Measurements from ENCODE around the gene ENTHD1. TPM values are rescaled to one million over a fixed set of nuclear protein-coding genes. Genes with fewer than 3 reads are reported as not detected.

Gene ENTHD1
- total RNA-seq, 1 donor from 2014 or later, result not detected

DNA sequence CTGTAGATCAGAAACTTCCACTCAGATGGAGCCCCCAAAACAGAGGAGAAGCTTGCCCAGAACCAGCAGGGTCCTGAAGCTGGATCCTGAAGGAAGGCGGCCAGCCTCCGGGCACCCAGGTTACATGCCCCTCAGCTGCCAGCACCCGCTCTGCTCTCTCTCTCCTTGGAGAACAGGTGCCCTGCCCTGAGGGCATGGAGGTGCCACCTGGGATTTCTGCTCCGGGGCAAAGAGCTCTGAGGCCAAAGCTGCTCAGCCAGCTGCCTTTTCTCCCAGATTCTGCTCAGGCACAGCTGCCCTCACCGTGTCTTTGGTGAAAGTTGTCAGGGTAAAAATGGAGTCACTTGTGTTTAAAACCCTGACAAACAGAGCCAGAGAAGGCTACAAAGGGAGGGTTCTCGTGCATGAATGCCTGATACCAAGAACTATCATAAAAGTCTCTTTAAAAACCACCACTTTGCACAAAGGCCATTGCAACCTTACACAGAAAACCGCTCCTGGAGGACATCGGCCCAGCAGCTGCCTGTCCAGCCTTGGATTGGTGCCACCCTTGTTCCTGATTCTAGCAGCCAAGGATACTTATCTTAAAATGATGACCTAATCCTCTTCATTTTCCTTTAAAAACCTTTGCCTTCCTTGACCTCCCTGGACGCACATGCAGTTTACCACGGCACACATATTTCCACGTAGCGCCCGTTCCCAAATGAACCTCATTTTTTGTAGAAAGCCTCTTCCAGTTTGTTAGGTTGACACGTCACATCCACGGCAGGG lies 183.0 kb downstream of the ENTHD1 start:
- Mint-ChIP-seq H3K4me3 (ENCODE audit: unreplicated experiment) (no peak overlapping the region), H3K4me1 (ENCODE audit: low read depth) (no peaks in the 10 kb centered on the region), H3K27me3 (ENCODE audit: low read depth) (peaks cover 41% of the 10 kb centered on the region), H3K9me3 (ENCODE audit: low read depth) (no peaks in the 10 kb centered on the region), H3K36me3 (ENCODE audit: low read depth) (no peaks in the 10 kb centered on the region), H3K27ac (ENCODE audit: unreplicated experiment) (no peak overlapping the region)
- DNase-seq (ENCODE audit: low spot score), result no peak
- TF ChIP-seq, protein P1, sequence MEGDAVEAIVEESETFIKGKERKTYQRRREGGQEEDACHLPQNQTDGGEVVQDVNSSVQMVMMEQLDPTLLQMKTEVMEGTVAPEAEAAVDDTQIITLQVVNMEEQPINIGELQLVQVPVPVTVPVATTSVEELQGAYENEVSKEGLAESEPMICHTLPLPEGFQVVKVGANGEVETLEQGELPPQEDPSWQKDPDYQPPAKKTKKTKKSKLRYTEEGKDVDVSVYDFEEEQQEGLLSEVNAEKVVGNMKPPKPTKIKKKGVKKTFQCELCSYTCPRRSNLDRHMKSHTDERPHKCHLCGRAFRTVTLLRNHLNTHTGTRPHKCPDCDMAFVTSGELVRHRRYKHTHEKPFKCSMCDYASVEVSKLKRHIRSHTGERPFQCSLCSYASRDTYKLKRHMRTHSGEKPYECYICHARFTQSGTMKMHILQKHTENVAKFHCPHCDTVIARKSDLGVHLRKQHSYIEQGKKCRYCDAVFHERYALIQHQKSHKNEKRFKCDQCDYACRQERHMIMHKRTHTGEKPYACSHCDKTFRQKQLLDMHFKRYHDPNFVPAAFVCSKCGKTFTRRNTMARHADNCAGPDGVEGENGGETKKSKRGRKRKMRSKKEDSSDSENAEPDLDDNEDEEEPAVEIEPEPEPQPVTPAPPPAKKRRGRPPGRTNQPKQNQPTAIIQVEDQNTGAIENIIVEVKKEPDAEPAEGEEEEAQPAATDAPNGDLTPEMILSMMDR (IDR thresholded peaks at IDR 0.05), result no peak

DNA sequence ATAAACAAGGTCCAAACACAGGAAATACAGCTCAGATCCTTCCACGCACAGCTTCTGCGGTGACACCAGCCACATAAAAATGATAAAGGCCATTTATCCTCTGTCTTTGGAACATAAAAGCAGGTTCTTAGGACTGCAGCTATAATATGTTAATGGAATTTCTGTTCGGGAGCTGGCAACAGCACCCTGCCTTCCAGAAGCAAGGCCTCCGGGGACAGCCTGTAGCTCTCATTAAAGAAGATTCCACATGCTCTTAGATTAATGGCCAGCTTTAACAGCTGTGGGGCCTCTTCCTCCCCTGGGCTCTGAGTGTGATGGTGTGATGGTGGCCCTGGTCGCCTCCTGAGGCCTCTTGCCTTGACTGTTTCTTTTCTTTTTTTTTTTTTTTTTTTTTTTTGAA lies 185.7 kb downstream of the ENTHD1 start:
- Mint-ChIP-seq H3K9me3 (ENCODE audit: low read depth) (no peaks in the 10 kb centered on the region), H3K4me1 (ENCODE audit: low read depth) (no peaks in the 10 kb centered on the region), H3K27ac (ENCODE audit: unreplicated experiment) (no peak overlapping the region), H3K4me3 (ENCODE audit: unreplicated experiment) (no peak overlapping the region), H3K27me3 (ENCODE audit: low read depth) (peaks cover 32% of the 10 kb centered on the region), H3K36me3 (ENCODE audit: low read depth) (no peaks in the 10 kb centered on the region)
- TF ChIP-seq, protein P1 (IDR thresholded peaks at IDR 0.05), result no peak
- no peak for DNase-seq (ENCODE audit: low spot score)

DNA sequence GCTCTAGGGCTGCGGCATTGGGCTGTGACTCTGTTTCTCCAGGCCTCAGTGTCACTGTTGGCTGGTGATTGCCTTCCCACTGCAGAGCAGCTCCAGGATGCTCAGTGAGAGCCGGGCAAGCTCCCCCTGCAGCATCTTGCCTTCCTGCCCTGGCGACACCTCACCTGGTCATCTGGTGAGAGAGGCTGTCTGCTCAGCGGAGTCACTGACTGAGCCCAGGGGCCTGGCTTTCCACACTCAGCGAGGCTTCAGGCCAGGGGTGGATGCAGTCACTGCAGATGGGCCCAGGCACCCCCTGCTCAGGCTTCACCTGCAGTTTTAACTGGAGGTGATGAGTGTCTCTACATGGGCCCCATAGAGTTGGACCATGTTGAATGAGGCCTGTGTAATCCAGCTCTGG lies 186.2 kb downstream of the ENTHD1 start:
- no peak for DNase-seq (ENCODE audit: low spot score)
- Mint-ChIP-seq H3K36me3 (ENCODE audit: low read depth) (no peaks in the 10 kb centered on the region), H3K27me3 (ENCODE audit: low read depth) (peaks cover 31% of the 10 kb centered on the region), H3K27ac (ENCODE audit: unreplicated experiment) (no peak overlapping the region), H3K4me3 (ENCODE audit: unreplicated experiment) (no peak overlapping the region), H3K4me1 (ENCODE audit: low read depth) (no peaks in the 10 kb centered on the region), H3K9me3 (ENCODE audit: low read depth) (no peaks in the 10 kb centered on the region)
- TF ChIP-seq, protein P1 (IDR thresholded peaks at IDR 0.05), result no peak

DNA sequence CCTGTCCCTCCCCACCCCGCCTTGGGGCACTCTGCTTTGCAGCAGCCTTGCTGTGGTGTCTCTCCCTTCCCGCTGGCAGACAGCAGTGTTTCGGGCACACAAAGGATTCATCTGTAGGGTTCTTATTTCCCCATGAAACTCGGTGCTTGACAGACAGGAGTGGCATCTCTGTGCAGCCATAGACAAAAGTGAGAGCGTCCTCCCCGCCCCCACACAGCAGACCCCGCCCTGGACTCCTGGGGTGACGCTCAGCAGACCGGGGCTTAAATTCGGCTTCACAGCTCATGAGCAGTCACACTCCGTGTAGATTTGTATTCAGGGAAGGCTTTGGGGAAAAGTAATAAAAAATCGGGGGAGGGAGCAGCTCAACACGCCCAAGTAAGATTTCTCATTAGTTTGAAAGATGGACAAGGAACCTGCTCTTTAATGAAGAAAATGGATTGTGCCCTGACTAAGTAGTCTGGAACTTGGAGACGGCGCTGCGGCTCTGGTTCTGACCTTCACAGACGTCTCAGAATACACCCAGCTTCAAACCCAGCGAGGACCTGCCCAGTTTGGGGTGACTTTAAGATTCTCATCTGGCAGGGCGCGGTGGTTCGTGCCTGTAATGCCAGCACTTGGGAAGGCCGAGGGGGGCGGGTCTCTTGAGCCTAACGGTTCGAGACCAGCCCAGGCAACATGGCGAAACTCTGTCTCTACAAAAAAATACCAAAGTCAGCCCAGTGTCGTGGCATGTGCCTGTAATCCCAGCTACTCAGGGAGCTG lies 187.0 kb downstream of the ENTHD1 start:
- Mint-ChIP-seq H3K4me3 (ENCODE audit: unreplicated experiment) (no peak overlapping the region), H3K27ac (ENCODE audit: unreplicated experiment) (no peak overlapping the region), H3K36me3 (ENCODE audit: low read depth) (no peaks in the 10 kb centered on the region), H3K27me3 (ENCODE audit: low read depth) (peaks cover 34% of the 10 kb centered on the region), H3K4me1 (ENCODE audit: low read depth) (no peaks in the 10 kb centered on the region), H3K9me3 (ENCODE audit: low read depth) (no peaks in the 10 kb centered on the region)
- TF ChIP-seq, protein P1 (IDR thresholded peaks at IDR 0.05), result no peak
- no peak for DNase-seq (ENCODE audit: low spot score)

DNA sequence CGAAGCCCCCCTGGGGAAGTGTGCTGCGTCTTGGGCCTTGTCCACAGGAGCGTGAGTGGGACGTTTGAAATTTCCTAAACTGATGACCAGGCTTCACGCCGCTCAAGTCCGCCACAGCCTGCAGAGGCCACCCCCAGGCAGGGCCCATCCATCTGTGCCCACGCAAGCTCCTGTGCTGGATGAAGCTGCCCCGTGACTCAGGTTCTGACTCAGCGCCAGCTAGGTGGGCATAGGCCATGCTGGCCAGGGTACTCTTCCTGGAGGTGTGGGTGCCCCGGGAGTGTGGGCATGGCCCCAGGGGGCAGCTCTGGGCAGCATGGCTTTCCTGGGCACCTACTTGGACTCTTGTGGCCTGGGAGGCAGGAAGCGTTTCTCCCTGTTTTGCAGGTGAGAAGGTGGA lies 188.2 kb downstream of the ENTHD1 start:
- no peaks in the 10 kb centered on the region for H3K9me3 Mint-ChIP-seq (ENCODE audit: low read depth)
- no peaks in the 10 kb centered on the region for H3K4me1 Mint-ChIP-seq (ENCODE audit: low read depth)
- peaks cover 30% of the 10 kb centered on the region for H3K27me3 Mint-ChIP-seq (ENCODE audit: low read depth)

More for the DNA sequence above, 188.2 kb downstream of the ENTHD1 start:
- DNase-seq (ENCODE audit: low spot score), result no peak
- TF ChIP-seq, protein P1 (IDR thresholded peaks at IDR 0.05), result no peak
- no peak overlapping the region for H3K4me3 Mint-ChIP-seq (ENCODE audit: unreplicated experiment)
- no peak overlapping the region for H3K27ac Mint-ChIP-seq (ENCODE audit: unreplicated experiment)
- H3K36me3 Mint-ChIP-seq (ENCODE audit: low read depth), result no peaks in the 10 kb centered on the region
